Neural progenitor cell (in vitro differentiated cells): Measurements from ENCODE around the gene RARG.
"Not testable (repeated sequence)": the region's sequence is repeated elsewhere in the genome, so short reads cannot be mapped to it uniquely, and the experiment has no call there.

Source experiments
- CTCF ChIP-seq: fragments of 200-600 bp; sonication (generic); IDR thresholded peaks from 2 replicates; pipeline ENCODE4 v1.5.1; 2017; ENCODE audit warnings: antibody characterized with exemption, mild to moderate bottlenecking
- EZH2 ChIP-seq: fragments of 200-600 bp; sonication (generic); IDR thresholded peaks from 2 replicates; pipeline ENCODE4 v1.6.1; 2017; ENCODE audit warnings: antibody characterized with exemption, mild to moderate bottlenecking, moderate library complexity
- EZH2phosphoT487 ChIP-seq: fragments of 200-600 bp; sonication (generic); IDR thresholded peaks from 2 replicates; pipeline ENCODE4 v1.6.1; 2017; ENCODE audit warnings: antibody characterized with exemption

GRCh38 chr12:53177447-53177846, 54.6 kb downstream of the RARG start:
- not testable (repeated sequence) for TF ChIP-seq CTCF, EZH2, EZH2phosphoT487
